Stimulated activated CD4-positive, alpha-beta T cell treated with anti-CD3 and anti-CD28 coated beads, Interleukin-2, amount 100 ng/mL, for 48 hours (primary cell): ENCODE measurements around the gene PTPRO.

Experiments used
- DNase-seq, 2 donors: peaks; one replicate each; pipeline ENCODE4 v3.0.0-alpha.2; 2020

The PTPRO gene

DNA sequence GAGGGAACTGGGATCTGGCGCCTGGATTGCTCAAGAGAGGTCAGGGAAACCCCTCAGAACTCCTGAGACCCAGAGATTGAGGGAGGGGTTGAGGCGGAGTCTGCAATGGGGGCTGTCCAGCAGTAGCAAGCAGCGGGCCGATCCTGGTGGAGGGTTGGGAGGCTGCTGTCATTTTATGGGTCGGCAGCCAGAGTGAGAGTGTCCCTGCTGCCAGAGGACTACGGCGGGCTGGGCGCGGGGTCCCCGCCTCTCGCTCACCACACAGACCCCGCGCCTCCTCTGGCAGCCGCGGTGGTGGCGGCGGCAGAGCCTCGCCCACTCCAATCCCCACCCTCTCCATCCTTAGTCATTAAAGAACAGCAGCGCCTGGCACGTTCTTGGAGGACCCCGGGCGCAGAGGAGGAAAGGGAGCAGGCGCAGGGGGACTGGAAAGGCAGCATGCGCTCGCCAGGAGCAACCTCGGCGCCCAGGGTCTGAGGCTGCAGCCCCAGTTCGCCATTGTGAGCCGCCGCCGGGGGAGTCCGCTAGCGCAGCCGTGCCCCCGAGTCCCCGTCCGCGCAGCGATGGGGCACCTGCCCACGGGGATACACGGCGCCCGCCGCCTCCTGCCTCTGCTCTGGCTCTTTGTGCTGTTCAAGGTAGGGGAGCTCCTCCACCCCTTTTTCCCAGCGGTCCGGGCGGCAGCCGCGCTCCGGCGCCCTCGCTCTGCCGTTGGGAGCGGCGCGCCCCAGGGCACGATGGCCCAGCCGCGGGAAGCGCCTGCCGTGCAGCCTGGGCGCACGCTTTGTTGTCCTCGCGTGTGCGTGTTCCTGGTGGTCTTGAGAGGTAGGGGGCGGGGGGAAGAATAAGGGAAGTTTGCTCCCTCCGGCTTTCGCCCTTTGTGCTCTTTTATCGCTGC, at the start of gene PTPRO:
PTPRO (plus strand) TSS at position 345 of the 898 bp plus-strand sequence.
- no peak for DNase-seq

GRCh38 chr12:15273896-15274295, 48.4 kb upstream of the PTPRO start:
- no peak for DNase-seq

DNA sequence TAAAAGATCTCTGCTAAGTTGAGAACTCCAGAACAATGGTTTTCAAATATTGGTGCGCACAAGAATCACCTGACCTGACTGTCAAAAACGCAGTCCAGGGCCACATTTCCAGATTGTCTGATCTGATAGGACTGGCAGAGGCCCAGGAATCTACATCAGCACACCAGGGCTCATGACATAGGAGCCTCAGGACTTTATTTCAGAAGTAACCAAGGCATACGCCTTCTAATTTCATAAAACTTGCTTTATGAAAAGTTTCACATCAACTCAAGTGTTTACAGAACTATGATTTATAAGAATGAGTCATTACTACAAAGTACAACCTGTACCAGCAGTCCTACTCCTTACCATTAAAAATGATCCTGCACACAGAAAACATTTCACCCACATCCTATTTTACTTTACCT, 47.7 kb upstream of the PTPRO start:
- DNase-seq: no peak

- DNase-seq: no peak
These were observed 46.1 kb upstream of the PTPRO start for GRCh38 chr12:15276088-15276698.

DNA sequence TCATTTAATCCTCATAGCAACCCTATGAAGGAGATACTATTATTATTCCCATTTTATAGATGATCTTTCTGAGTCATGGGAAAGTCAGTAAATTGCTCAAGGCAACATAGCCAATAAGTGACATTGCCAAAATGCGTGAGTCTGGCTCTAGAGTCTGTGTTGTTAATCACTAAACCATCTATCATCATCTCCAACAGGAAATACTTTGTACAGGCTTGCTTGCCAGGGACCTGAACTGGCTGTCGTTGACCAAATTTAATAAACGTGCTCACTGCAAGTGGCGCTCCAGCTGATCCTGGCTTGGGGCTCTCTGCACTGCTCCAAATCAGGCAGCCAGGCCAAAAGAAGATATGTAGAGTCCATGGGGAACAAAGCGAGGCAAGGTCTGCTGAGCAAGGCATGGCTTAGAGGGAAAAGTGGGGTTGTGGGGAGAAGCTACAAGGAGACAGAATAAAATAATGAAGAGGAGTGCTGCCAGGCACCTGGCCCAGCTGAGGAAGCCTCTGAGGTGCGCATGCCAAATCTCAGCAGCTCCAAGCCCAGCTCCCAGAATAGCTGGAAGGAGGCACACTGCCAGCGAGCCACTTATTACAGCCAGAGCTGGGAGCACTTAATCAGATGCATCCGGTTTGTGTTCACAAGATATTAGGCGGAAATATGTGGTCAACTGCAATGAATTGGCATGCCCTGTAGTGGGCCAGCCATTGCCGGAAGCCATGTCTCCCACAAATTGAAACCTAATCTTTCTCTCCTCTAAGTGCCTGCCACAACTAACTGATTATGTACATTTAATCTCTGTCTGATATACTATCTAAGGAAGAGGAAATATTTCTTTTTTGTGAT, 43.3 kb upstream of the PTPRO start:
- DNase-seq: no peak

- no peak for DNase-seq
These were observed 41.4 kb upstream of the PTPRO start for GRCh38 chr12:15280930-15281329.

GRCh38 chr12:15289192-15289591, 33.1 kb upstream of the PTPRO start:
- DNase-seq: no peak

DNA sequence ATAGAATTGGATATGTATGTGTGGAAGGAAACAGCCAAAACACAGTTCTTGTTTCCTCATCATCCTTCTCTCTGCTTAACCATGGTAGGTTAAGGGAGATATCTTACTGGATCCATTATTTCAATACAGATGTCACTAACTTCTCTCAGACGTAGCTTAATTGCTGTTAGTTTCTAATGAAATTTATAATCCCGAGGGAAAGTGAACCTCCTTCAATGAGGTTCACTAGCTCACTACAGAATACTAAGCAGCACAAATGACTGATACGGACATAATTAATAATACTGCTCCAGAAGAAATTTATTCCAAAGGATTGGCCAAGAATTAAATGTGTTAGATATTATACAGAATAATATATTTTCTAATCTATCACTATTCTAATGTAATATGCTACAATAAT, 28.6 kb upstream of the PTPRO start:
- DNase-seq: no peak

GRCh38 chr12:15299947-15300346, 22.4 kb upstream of the PTPRO start:
- DNase-seq: no peak

DNA sequence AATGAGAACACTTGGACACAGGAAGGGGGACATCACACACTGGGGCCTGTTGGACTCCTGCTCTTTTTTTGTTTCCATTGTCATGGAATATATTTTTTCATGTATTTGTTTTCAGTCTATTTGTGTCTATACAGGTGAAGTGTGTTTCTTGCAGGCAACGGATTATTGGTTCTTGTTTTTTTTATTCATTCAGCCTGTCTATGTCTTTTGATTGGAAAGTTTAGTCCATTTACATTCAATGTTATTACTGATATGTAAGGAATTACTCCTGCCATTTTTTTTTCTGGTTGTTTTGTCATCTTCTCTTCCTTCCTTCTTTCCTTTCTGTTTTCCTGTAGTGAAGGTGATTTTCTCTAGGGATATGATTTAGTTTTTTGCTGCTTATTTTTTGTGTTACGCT, 18.0 kb upstream of the PTPRO start:
- DNase-seq: no peak

- no peak for DNase-seq
These were observed 15.7 kb upstream of the PTPRO start for GRCh38 chr12:15306605-15307004.

GRCh38 chr12:15307079-15307478, 15.2 kb upstream of the PTPRO start:
- DNase-seq: no peak

DNA sequence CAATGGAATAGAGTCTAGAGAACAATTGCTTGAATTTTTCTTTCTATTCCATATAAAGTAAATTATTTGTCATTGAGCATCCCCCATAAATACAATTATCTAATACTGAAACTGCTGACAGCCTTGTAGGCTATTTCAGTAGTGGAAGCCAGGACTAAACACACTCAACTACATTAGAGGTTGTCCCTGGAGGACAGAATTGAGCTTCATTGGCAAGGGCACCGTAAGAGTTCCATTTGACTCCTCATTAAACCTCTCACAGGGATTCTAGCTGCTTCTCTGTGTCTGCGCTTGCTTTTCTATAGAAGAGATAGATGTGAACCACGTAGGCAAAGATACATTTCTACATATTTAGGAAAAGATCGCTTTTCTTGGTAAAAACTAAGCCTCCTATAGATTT, 3.5 kb upstream of the PTPRO start:
- DNase-seq: no peak

DNA sequence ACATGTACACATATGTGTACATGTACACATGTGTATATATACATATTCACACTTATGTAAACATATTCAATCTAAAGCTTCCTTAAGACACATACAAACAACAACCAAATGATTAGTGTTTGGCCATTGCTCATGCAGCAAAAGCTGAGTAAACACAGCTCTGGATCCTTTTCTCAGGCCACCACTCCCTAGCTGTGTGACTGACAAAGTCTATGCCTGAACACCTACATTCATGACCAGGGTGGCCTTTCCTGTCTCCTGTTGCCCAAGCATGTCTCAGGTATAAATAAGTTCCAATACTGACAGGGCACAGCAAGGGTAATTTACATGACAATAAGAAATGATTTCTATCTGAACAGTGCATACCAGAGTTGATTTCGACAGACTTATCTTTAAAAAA, 1.4 kb upstream of the PTPRO start:
- no peak for DNase-seq

DNA sequence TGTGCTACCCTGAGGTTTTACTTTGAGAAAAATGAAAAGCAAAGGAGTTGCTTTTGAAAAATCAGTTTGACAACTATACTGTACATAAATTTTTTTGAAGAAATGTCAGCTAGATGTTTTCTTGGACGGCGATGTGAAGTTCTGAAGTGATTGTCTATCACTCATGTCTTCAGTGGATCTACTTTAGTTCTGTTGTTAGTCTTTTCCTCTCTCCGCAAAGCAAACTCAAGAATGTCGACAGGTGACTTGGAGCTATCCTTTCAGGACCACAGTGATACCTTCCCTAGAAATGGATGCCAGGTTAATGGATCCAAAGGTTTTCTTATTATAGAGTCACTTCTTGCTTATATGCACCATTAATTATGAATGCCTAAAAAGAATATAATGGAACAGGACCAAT, 1.2 kb downstream of the PTPRO start:
- DNase-seq: no peak

GRCh38 chr12:15329891-15330290, 7.6 kb downstream of the PTPRO start:
- no peak for DNase-seq

GRCh38 chr12:15334225-15334624, 11.9 kb downstream of the PTPRO start:
- DNase-seq: no peak

- no peak for DNase-seq
These were observed 13.7 kb downstream of the PTPRO start for GRCh38 chr12:15335959-15336358.

DNA sequence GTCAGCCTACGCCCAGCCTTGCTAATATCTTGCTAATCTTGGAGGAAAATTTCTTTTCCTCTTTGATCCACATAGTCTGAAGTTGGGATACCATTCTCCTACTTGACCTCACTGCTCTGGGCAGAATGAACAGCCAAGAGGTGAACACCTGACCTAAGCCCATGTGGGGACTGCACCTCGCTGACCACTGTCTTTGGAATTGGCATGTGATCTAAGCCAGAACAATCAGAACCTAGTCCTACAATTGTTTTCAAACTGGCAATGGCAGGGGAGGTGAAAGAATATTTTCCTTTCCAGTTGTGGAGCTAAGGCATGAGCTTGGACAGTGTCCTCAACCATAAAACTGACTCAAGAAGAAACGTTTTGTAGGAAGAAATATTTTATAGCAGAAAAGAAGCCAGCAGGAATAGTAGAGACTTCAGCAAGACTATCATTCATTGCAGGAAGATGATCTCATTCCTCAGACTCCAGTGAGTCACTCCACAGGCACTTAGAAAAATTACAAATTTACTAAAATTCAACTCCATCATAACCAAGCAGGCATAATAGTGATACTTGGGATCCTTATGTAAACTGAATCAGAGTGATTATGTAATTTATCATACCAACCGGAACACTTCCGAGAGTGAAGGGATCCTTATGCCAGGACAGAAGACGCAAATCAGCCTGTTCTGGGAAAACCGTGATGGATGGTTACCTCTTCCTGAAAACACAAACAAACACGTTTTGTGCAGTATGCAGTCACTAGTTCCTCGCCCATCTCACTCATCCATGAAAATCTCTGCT, 14.7 kb downstream of the PTPRO start:
- DNase-seq: no peak

DNA sequence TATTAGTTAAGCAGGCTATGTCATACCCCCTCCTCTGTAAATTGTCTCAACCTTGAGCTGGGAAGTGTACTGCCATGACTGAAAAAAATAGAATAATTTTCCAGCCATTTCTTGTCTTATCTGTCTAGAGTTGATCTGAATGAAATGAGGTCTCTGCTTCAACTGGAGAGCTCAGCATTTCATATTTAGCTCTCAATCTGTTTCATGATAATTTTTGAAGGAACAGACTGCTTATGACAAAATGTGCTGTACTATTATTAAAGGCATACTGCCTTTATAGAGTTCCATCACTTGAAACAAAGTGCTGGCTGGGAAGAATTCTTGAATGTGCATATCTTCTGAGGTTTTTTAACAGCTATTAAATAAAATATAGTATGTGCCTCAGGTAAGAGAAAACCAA, 19.1 kb downstream of the PTPRO start:
- no peak for DNase-seq

DNA sequence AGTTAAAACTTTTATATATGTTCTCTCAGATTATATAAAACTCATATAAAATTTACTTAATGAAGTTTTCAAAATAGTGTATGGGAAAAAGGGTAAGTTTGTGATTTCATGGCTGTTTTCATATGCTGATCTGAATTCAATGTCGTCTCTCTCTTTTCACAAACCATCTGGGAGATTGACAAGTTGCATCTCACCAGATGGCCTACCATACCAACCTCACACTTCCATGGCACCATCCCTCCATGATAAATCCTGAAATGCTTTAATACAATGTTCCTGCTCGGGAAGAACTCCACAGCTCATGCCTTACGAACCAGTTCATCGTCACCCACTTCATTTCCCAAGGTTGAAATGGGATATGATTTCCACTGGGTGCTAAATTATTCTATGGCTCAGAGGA, 22.3 kb downstream of the PTPRO start:
- no peak for DNase-seq

- DNase-seq: no peak
These were observed 24.2 kb downstream of the PTPRO start for GRCh38 chr12:15346488-15346887.

DNA sequence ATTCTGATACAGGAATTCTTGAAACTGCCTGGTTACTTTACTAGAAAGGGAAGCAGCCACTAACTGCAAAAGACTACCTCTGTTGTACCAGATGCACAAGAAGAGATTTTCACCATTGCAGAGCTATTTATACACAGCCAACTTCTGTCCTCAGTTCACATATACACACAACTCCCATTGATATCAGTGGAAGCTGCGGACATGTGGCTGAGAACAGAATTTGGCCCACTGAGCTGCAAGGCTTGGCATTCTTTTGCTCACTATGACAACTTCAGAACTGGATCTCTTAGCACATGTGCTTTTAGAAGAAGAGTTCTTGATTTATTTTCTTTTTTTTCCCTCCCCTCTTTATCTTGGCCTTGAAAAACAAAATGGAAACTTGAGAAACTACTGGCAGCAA, 28.3 kb downstream of the PTPRO start:
- DNase-seq: no peak
